Stimulated activated CD4-positive, alpha-beta T cell treated with anti-CD3 and anti-CD28 coated beads, Interleukin-12 subunit alpha, Interleukin-12 subunit beta, amount 100 ng/mL, for 48 hours (primary cell): ENCODE data around the gene LPP.

Experiments
- DNase-seq, 3 donors: peaks; one replicate each; pipeline ENCODE4 v3.0.0-alpha.2; 2020; ENCODE audit warnings: low read depth in 2 of 3, low spot score in 1 of 3

LPP gene

DNA sequence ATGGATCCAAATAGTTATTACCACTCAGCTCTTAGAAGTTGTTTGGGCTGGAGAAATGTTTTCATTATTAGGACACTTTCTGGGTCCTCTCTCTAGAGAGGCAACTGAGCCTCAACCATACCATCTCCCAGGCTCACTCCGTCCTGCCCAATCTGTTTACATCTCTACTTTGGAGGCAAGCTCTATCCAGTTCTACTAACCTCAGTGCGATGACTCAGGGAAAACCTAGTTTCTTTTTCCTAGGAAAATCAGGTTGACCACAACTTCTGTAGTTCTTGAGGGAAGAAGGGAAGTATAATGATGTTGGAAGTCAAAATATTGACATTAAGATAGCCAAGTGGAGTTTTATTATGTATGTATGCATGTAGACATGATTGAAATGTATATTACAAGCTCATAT is 40.4 kb downstream of the LPP start:
- DNase-seq: no peak

DNA sequence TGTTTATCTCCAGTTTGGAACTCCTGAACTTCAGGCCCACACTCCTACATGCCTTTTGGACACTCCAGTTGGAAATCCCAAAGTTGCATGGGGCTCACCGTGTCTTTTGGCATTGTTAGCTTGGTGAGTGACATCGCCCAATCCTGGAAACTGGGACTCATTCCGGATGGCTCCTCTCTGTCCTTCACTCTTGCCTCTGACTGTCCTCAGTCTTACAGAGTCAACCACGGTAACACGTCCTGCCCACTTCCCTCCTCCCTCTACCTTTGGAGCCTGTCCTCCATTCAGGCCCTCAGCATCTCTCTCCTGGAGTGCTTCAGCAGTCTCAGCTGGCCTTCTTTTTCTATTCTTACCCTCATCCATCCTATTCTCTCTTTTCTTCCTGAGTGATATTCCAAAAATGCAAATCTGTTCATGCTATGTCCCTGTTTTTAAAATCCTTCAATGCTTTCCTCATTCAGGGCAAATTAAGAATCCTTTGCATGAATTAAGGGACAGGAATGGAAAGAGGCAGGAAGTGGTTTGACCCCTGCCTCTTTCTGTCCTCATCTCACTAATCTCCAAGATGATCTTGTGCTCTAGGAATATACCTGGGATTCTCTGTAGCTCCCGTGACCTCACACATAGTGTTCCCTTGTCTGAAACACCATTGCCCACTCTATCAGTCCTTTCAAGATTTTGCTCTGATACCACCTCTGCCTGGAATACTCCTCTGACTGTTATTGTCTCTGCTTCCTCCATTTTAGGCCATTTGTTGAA is 42.5 kb downstream of the LPP start:
- DNase-seq: no peak

DNA sequence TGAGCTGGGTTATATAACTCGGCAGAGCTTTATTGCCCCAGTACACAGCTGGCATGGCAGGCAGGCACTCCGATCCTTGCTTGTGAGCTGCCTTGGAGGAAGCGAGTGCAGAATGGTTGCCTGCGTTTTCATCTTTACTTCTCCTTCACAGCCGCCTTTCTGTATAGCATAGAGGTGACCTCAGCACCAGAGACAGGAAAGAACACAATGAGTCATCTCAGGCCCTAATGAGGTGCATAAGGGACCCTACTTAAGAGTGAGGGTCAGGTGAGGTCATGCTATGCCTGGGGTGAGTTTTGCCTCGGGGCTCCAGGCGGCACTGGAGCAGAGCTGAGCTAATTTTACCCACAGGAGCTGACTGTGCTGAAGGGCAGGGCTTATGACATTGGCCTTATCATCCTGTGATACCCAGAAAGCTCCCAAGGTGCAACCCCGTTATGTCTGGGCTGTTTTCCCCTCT is 43.5 kb downstream of the LPP start:
- DNase-seq: no peak

DNA sequence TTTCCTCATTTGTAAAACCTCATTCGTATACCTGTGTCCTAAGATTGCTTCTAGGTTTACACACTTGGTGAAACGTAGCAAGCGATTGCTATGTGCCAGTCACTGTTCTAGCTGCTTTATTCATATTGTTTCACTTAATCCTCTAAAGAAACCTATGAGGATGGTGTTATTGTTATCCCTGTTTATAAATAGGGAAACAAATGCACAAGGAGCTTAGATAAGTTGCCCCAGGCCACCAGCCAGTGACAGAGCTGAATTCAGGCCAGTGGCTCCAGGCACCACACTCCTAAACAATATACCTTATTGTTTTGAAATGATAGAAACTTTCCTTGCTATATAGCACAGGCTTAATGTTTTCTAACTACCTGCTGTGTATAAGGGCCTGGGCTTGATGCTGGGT is 44.0 kb downstream of the LPP start:
- DNase-seq: no peak

DNA sequence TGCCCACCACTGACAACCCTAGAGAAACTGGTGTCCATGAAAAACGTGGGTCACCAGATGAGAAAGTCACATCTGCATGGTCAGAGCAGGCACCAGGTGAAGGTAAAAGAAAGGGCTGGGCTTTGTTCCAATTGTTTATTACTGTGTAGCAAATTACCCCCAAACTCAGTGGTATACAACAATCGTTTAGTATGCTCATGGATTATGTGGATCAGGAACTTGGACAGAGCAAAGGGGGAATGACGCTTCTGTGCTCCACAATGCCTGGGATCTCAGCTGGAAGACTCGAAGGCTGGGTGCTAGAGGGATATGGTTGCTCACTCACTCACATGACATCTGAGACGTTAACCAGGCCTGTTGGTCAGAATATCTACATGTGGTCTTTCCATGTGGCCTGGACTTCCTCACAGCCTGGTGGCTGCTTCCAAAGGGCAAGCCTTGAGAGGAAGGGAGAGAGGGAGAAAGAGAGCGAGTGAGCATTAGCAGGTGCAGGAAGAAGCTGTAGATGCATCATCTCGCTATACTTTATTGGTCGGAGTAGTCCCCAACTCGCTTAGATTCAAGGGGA is 44.9 kb downstream of the LPP start:
- no peak for DNase-seq

DNA sequence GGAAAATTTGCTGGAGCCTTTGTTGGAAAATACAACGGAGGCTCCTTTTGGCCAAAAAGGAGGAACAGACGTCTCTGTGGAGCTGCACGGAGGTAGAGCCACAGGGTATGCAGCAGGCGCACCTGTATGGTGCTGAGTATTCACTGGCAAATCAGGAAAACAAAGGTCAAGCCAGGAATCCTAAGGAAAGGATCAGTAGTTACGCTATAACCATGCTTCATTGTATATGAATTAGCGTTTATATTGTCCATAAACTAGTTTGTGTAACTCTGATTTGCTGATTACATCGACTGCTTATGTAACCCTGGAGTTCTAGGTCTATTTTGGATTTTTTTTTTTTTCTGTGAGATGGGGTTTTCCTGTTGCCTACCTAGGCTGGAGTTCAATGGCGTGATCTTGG is 45.4 kb downstream of the LPP start:
- no peak for DNase-seq

DNA sequence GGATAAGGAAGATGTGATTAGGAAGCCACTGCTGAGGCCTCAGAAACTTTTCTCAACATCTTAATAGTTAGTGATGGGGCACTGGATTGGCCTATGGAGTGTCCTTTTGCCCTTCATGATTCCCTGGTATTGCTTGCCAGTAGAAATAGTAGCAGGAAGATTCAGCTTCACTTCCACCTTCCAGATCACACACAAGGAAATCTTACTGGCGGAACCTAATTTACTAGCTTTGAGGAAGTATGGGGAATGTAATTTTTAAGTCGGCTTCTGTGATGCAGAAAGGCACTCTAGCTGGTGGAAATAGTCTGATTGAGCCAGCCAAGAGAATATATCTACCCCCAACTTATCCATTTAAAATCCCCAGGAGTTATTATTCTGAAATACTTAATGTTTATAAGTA is 46.5 kb downstream of the LPP start:
- DNase-seq: no peak

DNA sequence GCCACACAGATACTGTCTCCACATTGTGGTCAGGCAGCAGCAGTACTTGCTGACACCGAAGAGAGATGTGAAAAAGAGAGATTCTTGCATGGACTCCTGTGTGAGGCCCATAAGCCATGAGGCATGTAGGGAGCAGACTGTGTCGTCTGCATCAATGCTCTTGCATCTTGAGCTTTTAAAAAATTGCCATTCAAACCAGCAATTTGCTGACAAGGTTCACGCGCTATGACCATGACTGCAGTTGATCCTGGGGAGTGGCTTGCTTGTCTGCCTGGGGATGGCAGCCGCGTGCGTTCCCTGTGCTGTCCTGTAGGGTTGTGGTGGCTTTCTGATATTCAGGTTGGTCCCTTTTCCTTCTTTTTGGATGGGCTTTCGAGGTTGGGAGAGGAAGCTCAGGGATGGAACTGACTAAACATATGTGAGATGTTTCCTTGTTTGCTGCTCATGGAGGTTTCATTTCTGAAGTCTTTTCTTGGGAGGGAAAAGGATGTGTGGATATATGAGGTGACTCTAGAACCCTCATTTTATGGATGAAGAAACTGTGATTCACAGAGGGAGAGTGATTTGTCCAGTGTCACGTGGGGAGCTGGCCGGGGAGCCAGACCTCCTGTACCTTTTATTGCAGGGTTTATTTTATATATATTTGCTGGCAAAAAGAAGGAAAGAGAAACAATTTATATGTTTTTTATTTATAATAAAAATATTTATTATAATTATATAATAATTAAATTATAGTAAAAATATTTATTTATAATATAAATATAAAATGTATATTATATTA is 48.6 kb downstream of the LPP start:
- DNase-seq: no peak

DNA sequence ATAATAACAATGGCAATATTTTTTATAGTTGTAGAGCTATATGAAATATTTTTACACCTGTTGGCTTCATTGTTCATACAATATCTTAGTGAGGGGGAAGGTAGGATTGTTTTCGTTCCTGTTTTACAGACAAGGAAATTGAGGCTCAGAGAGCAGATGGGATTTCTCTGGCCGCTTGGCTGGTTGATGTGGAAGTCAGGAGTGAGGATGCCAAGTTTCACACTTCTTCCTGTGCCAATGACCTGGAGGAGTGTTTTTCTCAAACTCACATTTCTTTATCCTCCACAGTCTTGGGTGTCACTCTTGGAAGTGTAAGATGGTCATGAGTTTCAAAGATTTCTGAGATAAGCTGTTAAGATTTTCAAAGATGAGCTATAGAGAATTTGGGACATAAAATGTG is 50.6 kb downstream of the LPP start:
- DNase-seq: no peak

DNA sequence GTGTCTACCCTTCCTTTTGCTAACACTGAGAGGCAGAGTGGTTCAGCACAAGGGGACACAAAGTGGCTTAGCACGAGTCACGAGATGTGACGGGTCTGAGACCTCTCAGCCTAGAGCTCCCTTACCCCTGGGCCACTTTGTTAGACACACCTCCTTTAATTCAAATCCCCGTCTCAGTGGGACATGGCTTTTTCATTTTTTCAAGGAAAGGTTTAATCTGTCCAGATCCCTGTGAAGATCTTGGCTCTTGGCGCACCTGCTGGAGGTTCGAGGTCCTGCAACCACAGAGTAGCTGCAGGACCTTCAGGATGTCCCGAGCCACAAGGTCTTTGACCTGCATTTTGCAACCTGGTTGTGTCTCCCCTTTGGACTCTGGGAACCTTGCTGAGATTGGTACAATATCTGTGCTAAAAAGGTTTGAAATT is 52.0 kb downstream of the LPP start:
- no peak for DNase-seq

DNA sequence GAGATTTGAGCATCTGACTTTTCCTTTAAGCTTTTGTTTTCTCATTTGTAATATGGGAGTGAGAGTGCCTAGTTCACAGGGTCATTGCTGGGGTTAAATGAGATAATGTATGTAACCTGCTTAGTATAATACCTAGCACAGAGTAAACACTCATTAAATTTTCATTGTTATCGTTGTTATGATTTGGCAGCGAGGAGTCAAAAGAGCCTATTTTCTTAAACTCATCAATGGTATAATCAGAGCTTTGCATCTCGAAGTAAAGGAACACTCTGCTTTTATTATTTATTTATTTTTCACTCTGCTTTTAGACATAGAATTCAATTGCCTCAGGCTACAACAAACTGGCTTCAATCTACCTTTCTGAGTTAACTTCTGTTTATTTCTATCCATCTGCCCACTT is 52.8 kb downstream of the LPP start:
- DNase-seq: no peak

DNA sequence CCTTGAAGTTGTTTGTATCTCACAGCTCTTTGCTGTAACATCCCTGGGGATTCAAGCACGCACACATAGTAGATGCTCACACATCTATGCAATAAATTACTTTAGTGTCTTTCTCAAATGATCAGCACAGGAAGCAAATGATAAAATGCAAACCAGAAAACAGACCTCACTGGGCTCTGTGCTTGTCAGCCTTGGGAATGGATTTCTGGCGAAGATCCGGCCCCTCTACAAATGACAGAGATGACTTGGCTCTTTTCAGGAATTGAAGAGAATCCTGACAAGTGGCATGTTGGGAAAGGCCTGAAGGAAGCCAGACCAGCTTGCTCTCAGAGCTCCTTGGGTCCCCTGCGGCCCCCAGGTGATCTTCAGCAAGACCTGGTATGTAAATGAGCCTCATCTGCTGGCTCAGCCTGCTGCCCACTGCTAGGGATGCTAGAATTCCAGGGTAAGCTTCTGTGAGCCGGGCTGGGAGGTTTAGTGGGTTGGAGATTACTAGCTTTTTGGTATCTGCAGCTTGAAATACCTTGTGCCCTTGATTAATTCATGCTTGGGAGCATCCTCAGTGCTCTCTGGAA is 54.1 kb downstream of the LPP start:
- DNase-seq: no peak

DNA sequence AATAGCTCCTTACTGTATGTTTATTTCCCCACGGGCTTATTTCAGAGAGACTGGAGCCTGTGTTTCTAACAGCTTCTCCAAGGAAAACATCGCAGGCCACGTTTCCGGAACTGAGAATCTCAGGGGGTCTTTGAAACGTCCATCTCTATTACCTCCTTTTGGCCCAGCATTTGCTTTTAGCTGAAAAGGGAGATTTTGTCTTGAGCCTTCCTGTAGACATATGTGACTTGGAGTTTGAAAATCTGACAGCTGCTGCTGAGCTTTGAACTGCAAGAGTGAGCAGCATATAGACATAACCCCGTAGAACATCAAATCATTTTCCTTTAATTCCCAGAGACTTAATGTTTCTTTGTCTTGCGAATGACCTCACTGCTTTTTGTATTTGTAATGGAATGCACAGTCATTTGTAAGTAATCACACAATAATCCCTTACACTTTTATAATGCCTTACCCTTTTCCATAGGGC is 54.6 kb downstream of the LPP start:
- DNase-seq: no peak

DNA sequence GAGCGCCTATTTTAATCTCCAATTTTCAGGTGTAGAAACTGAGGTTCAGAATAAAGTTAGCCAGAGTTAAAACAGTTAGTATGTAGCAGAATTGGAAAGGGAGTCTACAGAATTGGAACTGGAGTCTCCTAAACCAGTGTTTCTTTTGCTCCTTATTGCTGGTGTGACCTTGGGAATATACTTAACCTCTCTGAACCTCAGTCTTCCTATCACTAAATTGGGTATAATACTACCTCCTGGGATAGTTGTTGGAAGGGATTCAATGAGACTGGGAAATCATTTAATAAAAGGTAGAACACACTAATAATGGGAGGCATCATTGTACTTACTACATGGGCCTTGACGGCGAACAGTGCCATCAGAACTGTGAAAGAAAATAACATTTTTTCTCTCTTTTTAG is 55.1 kb downstream of the LPP start:
- DNase-seq: no peak

DNA sequence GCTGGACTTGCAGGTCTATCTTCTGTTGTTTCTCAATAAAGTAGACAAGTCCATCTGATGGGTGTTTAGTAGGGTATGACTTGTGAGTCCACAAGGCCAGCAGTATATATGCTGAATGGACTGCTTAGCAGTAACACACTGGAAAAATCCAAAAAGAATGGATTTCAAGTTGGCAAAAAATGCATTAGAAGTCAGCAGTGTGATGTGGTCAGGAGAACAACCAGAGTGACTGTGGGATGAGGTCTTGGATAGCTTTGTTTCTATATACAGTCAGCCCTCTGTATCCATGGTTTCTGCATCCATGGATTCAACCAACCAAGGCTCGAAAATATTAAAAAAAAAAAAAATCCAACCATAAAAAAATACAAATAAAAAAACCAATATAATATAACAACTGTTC is 55.8 kb downstream of the LPP start:
- no peak for DNase-seq

DNA sequence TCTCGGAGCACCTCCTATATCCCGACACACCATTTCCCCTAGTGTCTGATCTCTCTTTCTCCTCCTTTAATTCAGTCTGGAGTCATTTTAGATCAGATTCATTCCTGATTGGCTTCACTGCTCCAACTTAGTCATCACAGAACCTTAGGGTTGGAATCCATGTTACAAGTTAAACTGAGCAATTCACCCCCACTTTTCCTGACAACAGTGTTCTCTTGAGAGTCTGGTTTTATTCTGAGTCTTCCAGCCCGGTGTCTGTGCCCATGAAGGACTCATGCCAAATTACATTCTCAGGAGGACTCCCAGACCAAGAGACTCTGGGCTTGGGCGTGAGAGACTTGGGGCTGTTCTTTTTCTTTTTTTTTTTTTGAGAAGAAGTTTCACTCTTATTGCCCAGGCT is 57.5 kb downstream of the LPP start:
- no peak for DNase-seq

DNA sequence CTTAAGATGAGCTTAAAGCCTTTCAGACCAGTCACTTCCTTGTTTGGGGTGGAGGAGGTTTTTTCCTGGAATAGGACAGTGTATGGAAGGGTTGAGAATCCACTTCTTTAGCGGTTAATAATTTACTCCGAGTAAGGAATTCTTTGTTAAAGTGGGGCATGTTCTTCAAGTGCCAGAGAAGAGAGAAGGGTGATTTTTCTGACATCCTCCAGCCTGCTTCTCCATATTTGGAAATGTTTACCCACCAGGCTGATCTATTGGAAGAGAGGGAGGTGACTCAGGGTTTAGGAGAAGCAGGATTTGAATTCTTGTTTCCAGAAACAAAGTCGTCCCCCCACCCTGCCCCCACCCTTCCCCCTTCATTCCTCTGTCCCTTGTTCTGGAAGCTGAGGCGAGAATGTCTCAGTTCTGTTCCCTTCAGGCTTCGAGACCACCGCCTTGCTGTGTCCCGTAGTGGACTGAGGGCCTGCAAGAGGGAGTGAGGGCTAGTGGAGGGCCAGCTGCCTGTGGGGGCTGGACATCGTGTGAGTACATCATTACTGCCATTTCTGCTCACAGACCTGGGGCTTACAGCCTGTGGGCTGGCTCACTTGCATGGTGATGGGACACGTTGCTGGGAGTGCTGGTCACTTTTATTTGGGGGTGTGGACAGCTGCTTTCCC is 58.5 kb downstream of the LPP start:
- no peak for DNase-seq

DNA sequence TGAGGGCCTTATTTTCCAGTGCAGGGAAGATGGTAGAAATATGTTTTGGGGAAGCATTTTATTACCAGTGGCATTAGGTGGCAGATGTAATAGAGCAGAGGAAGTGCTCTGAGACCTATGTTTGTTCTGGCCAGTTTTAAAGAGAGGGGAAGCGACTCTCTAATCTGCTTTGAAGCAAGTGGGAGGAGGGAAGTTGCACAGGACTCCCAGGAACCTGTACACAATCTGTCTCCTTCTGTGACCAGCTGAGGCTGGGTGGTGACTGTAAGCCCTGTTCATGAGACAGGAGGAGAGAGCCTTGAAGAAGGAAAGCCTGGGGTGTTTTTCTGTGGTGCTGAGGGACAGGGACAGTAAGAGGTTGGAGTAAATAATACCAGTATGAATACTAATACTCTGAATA is 60.5 kb downstream of the LPP start:
- DNase-seq: no peak

DNA sequence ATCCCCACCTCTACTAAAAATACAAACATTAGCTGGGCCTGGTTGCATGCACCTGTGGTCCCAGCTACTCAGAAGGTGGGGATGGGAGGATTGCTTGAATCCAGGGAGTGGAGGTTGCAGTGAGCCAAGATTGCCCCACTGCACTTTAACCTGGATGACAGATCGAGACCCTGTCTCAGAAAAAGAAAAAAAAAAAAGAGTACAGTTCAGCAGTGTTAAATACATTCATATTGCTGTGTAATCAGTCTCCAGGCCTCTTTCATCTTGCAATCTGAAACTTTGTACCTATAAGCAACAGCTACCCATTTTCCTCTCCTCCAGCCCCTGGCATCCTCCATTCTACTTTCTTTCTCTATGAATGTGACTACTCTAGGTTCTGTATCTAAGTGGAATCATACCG is 61.2 kb downstream of the LPP start:
- no peak for DNase-seq

DNA sequence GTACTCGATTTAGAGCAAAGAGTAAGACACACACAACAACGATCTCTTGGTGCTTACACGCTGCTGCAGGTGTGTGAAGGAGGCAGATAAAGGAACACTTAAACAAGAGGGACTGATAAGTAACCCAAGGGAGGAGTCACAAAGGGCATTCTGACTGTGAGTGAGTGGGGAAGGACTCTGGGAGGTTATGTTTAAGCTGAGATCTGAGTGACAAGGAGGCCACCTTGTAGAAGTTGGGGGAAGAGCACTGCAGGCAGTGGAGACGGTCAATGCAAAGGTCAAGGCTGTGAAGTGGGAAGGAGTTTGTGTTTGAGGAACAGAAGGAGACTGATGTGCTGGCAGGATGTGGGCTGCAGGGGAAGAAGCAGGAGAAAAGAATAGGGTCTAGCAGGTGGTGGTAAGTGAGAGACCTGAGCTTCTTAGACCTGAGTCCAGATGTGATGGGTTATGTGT is 63.1 kb downstream of the LPP start:
- DNase-seq: no peak

DNA sequence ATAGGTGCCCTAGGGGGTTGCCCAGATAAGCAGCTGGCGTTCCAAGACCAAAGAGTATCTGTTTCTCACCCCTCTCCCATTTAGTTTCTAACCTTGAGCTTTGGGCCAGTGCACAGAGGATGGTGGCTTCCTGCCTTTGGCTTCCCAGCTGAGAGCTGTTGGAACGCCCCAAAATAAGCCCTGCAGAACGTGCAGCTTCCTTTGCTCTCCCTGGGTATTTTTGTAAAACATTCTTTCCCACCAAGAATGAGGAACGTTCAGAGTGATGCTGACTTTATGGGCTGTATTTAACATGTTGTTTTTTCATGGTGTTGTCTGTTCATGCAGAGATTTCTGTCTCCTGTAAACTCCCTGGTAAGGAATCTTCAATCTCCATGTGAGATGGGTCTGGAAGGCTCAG is 63.8 kb downstream of the LPP start:
- no peak for DNase-seq
